Upper lobe of left lung (tissue), 6 donors: ENCODE data around the gene STAC3. TPM values are rescaled to one million over a fixed set of nuclear protein-coding genes. Genes with fewer than 3 reads are reported as not detected.
A peak's percentile ranks its signal among the peaks of the same experiment; 100 is the strongest.

Experiments used
- ATAC-seq, 2 donors: fragments of 200-7000 bp; cut with Tn5 transposase; one replicate each; pipeline ENCODE4 v1.9.1; 2022; ENCODE audit warnings: mild to moderate bottlenecking in 2 of 2, moderate library complexity in 2 of 2; ENCODE audit not compliant: low FRiP score in 2 of 2
- DNase-seq, 2 donors: peaks; one replicate each; pipeline ENCODE4 v3.0.0-alpha.2; 2019 to 2020
- H3K27ac ChIP-seq, 4 donors: fragments of 200-600 bp; sonication (generic); one replicate each; pipeline ENCODE4 v1.5.1; 2016 to 2019
- H3K27me3 ChIP-seq, 4 donors: fragments of 200-600 bp; sonication (generic); one replicate each; pipeline ENCODE4 v1.5.1; 2017 to 2019
- H3K36me3 ChIP-seq, 4 donors: fragments of 200-600 bp; sonication (generic); one replicate each; pipeline ENCODE4 v1.5.1; 2016 to 2019
- H3K4me1 ChIP-seq, 4 donors: fragments of 200-600 bp; sonication (generic); one replicate each; pipeline ENCODE4 v1.5.1; 2018 to 2019
- H3K4me3 ChIP-seq, 4 donors: fragments of 200-600 bp; sonication (generic); one replicate each; pipeline ENCODE4 v1.5.1; 2017 to 2019; ENCODE audit warnings: mild to moderate bottlenecking in 2 of 4, moderate library complexity in 1 of 4
- H3K9me3 ChIP-seq, 4 donors: fragments of 200-600 bp; sonication (generic); one replicate each; pipeline ENCODE4 v1.5.1; 2018 to 2019
- EP300 ChIP-seq, 4 donors: sonication (generic); formaldehyde crosslinking; IDR thresholded peaks; one replicate each; pipeline ENCODE4 v1.5.1; 2017; ENCODE audit warnings: antibody characterized with exemption in 4 of 4, control low read depth in 2 of 4
- POLR2A ChIP-seq, 4 donors: fragments of 450-650 bp; IDR thresholded peaks; one replicate each; pipeline ENCODE4 v1.5.1; 2016 to 2017; ENCODE audit warnings: antibody characterized with exemption in 4 of 4, mild to moderate bottlenecking in 2 of 4
- POLR2AphosphoS5 ChIP-seq, 2 donors: sonication (generic); formaldehyde crosslinking; IDR thresholded peaks; one replicate each; pipeline ENCODE4 v1.5.1; 2017; ENCODE audit warnings: antibody characterized with exemption in 2 of 2
- WGBS, 2 donors: methylation state at CpG; one replicate each; pipeline ENCODE4 v1.1.5; 2017 to 2018; 5-methylcytosine and 5-hydroxymethylcytosine counted together
- total RNA-seq, 6 donors: library from RNA; depleted of rRNA in 4 of 6; stranded (reverse); fragments of >200 nt in 4 of 6; gene quantifications; one replicate each; pipeline versions ENCODE4 v1.1.0 to v1.2.1, GENCODE V29; 2016 to 2021
- TF ChIP-seq, protein P1 (sequence below), 6 experiments: fragments of 450-650 bp in 4 of 6; fragments of 200-600 bp in 2 of 6; sonication (generic) in 2 of 6; IDR thresholded peaks; one replicate each; pipeline ENCODE4 v1.5.1; 2016 to 2019; ENCODE audit warnings: antibody characterized with exemption in 6 of 6
- donor health status: DM: no; HTN: no; CAD: no; lungs with moderate emphysema.
- donor health status: DM: no; HTN: yes; CAD: no; lungs with severe emphysema.

STAC3 gene
- total RNA-seq, 6 donors from 2014 or later: 4.3 to 10.5 (median 5.6) TPM

DNA sequence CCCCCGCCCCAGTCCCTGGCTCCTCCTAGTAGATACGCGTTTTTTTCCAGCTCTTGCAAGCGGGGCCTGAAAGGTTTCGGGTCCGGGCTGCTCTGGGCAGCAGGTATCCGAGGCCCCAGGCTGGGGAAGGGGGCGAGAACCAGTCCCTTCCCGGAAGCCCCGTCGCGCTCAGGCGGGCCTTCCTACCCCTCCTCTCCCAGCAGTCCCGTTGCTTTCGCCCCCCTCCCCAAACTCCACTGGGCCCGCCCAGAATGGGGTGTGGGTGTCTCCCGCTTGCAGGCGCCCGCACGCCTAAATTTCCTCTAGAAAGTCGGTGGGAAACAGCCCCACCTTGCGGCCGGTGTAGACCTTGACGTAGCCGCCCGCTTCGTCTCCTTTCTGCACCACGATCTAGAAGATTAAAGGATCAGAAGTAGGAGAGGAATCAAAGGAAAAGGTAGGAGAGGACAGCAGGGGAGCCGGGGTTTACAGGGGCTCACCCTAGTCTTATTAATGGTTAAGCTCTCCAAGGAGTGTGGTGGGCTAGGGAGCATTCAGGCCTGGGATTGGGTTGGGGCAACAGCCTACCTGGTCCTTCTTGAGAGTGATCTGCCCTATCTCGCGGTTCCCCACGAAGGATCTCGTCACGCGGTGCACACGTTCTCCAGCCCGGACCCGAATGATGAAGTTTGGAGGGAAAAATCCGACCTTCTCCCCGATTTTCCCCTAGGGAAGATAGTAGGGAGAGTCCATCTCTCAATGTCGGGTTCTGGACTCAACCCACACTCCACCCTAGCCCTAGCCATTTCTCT lies 7.3 kb downstream of the STAC3 start:
- Histone ChIP-seq H3K27me3 (peaks cover 2 to 48% (median 26%) of the 10 kb centered on the region in 4 donors), H3K36me3 (no peaks in the 10 kb centered on the region), H3K4me1 (peaks cover 48 to 54% (median 50%) of the 10 kb centered on the region in 4 donors), H3K9me3 (no peaks in the 10 kb centered on the region), H3K27ac (no peak overlapping the region), H3K4me3 (peak overlapping the region in 3 of 4 donors; percentile 25 to 45 (median 26))
- DNase-seq (peak; percentile 78 to 85), ATAC-seq (peak; percentile 59 to 74)
- 8 to 11% methylated on average over 35 to 38 of the region's 41 CpGs for WGBS, 2 donors
- TF ChIP-seq, protein P1, sequence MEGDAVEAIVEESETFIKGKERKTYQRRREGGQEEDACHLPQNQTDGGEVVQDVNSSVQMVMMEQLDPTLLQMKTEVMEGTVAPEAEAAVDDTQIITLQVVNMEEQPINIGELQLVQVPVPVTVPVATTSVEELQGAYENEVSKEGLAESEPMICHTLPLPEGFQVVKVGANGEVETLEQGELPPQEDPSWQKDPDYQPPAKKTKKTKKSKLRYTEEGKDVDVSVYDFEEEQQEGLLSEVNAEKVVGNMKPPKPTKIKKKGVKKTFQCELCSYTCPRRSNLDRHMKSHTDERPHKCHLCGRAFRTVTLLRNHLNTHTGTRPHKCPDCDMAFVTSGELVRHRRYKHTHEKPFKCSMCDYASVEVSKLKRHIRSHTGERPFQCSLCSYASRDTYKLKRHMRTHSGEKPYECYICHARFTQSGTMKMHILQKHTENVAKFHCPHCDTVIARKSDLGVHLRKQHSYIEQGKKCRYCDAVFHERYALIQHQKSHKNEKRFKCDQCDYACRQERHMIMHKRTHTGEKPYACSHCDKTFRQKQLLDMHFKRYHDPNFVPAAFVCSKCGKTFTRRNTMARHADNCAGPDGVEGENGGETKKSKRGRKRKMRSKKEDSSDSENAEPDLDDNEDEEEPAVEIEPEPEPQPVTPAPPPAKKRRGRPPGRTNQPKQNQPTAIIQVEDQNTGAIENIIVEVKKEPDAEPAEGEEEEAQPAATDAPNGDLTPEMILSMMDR (IDR thresholded peaks at IDR 0.05): peak; percentile 55 to 73 (median 68)
- TF ChIP-seq POLR2AphosphoS5 (IDR thresholded peaks at IDR 0.05): no peak

DNA sequence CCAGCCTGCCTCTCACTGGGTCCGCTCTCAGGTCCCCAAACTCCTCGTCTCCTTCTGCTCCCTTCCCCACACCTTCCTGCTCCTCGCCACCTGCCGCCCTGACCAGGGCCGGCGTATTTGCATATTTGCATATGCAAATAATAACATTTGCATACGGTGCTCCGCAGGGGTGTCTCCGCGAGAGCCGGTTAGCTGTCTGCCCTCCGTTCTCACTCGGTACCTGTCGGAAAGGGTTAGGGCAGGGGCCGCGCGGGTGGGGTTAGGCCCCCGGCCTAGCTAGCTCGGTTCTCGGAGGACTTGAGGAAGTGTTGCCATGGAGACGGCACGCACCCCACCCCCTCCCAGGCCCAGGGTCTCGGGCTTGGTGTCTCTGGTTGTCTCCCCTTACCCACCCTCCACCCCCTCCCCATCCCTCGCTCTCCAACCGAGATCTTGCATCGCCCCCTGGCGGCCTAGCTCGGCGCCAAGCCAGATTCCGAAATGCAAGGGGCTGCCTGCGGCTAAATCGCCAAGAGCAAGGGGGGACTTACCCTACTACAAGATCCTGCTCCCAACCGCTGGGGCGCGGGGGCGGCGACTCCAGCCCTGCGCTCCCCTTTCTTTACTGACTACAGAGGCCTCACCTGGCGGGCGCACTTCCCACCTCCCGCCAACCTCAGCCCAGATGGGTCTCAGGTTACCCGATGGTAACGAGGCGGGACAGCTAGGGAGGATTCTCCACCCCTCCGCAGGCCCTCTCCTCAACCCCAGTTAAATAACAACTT lies 8.1 kb downstream of the STAC3 start:
- no peaks in the 10 kb centered on the region for H3K36me3 ChIP-seq
- peaks cover 2 to 57% (median 30%) of the 10 kb centered on the region in 4 donors for H3K27me3 ChIP-seq
- H3K27ac ChIP-seq: no peak overlapping the region
- DNase-seq (peak in 1 of 2 donors; percentile 92), ATAC-seq (peak in 1 of 2 donors; percentile 0)
- 2 to 5% methylated on average over 22 to 45 of the region's 45 CpGs for WGBS, 2 donors
- H3K4me3 ChIP-seq: peak overlapping the region in 3 of 4 donors; percentile 25 to 45 (median 26)
- no peaks in the 10 kb centered on the region for H3K9me3 ChIP-seq
- H3K4me1 ChIP-seq: peaks cover 57 to 62% (median 59%) of the 10 kb centered on the region in 4 donors
- no peak for TF ChIP-seq POLR2A (IDR thresholded peaks at IDR 0.05)
- TF ChIP-seq, protein P1 (IDR thresholded peaks at IDR 0.05): peak in 4 of 6 experiments; percentile 41 to 70 (median 46)

DNA sequence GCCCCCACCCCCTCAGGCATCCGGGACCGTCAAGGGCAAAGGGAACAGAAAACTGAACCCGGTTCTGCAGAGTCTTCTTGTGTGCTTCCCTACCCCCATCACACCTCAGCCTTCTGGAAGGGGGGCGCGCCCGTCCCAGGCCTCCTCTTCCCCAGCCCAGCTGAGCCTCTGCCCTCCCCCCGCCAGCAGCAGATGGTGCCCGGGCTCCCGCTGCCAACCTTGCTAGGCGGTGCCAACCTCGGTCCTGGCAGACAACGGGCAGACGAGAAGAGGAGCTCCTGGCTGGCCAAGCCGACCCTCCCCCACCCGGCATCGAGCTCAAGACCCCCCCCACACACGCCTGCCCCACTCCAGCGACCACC lies 8.7 kb downstream of the STAC3 start:
- Histone ChIP-seq H3K4me1 (peaks cover 59 to 67% (median 62%) of the 10 kb centered on the region in 4 donors), H3K9me3 (no peaks in the 10 kb centered on the region), H3K27me3 (peaks cover 2 to 61% (median 33%) of the 10 kb centered on the region in 4 donors), H3K4me3 (peak overlapping the region in 3 of 4 donors; percentile 25 to 45 (median 26)), H3K36me3 (no peaks in the 10 kb centered on the region), H3K27ac (no peak overlapping the region)
- DNase-seq (peak in 1 of 2 donors; percentile 79), ATAC-seq (no peak)
- WGBS, 2 donors: 2 to 3% methylated on average over 8 to 18 of the region's 18 CpGs
- TF ChIP-seq EP300 (IDR thresholded peaks at IDR 0.05) (no peak), POLR2AphosphoS5 (IDR thresholded peaks at IDR 0.05) (no peak), POLR2A (IDR thresholded peaks at IDR 0.05) (no peak)
- TF ChIP-seq, protein P1 (IDR thresholded peaks at IDR 0.05): no peak

DNA sequence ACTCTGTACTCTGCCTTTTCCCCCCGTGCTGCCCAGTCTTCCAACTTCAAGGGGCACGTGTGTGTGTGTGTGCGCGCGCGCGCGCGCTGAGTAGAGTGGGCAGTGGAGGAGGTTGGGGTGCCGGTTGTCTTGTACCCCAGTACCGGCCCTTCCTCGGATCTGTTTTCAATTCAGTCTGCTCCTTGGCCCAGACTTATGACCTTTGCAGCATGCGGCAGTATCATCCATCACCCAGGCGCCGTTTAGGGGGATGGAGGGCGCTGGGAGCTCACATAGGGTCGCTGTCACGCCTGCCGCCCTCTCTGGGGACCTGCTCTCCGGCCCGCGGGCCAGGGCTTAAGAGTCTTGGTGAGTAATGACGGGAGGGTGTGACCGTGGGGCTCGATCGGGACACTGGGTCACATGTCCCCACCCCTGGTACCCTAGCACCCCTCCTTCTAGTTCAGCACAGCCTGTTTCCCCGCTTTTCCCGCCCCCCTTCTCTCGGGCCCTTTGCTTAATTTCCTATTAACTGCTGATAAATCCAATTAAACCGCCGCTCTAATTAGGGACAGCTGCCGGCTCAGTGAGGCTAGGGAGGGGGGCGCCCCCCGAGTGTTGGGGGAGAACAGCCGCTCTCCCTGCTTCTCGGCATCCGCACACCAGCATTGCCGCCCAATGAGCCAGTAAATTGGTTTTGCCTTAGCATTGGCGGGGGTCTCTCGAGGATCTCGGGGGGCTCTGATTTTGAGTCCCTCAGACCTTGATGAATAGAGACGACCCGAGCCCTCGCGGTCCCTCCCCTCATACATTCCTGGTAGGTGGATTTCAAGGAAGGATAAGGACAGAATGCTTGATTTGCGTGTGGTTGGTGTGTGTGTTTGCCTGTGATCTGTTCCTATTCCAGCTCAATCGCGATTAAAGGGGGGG lies 9.3 kb downstream of the STAC3 start:
- Histone ChIP-seq H3K27ac (no peak overlapping the region), H3K9me3 (no peaks in the 10 kb centered on the region), H3K4me3 (no peak overlapping the region), H3K4me1 (peaks cover 59 to 67% (median 62%) of the 10 kb centered on the region in 4 donors), H3K27me3 (peaks cover 2 to 61% (median 35%) of the 10 kb centered on the region in 4 donors), H3K36me3 (no peaks in the 10 kb centered on the region)
- WGBS, 2 donors: 6 to 11% methylated on average over 34 to 48 of the region's 48 CpGs
- ATAC-seq (no peak), DNase-seq (peak in 1 of 2 donors; percentile 79)
- no peak for TF ChIP-seq POLR2A (IDR thresholded peaks at IDR 0.05)
- TF ChIP-seq POLR2AphosphoS5 (IDR thresholded peaks at IDR 0.05): no peak
- no peak for TF ChIP-seq EP300 (IDR thresholded peaks at IDR 0.05)
- TF ChIP-seq, protein P1 (IDR thresholded peaks at IDR 0.05): no peak
